NT2/D1 (cell line): ENCODE data around the gene SH3PXD2A.

Experiments used
- DNase-seq: peaks from one replicate; pipeline ENCODE4 v3.0.0-alpha.2; 2011; ENCODE audit warnings: low read depth, low spot score
- H3K27me3 ChIP-seq: 2 replicates; pipeline ENCODE4 v1.6.0; 2011; ENCODE audit warnings: mild to moderate bottlenecking; ENCODE audit not compliant: insufficient read length, insufficient read depth
- H3K36me3 ChIP-seq: 2 replicates; pipeline ENCODE4 v1.6.1; 2011; ENCODE audit warnings: mild to moderate bottlenecking, low read length, mixed read lengths; ENCODE audit not compliant: insufficient read depth, insufficient read length
- H3K4me1 ChIP-seq: 2 replicates; pipeline ENCODE4 v1.5.1; 2011; ENCODE audit not compliant: insufficient read depth, insufficient read length
- H3K4me3 ChIP-seq: 2 replicates; pipeline ENCODE4 v1.5.1; 2011; ENCODE audit warnings: low read depth; ENCODE audit not compliant: insufficient read length
- H3K9ac ChIP-seq: 2 replicates; pipeline ENCODE4 v1.6.0; 2011; ENCODE audit warnings: low read depth; ENCODE audit not compliant: insufficient read length
- H3K9me3 ChIP-seq: 2 replicates; pipeline ENCODE4 v1.5.1; 2011; ENCODE audit warnings: mild to moderate bottlenecking, low read length; ENCODE audit not compliant: insufficient read depth
- SUZ12 ChIP-seq: IDR thresholded peaks from 2 replicates; pipeline ENCODE4 v1.6.1; 2011; ENCODE audit not compliant: insufficient read length, insufficient read depth; ENCODE audit errors: extremely low read depth
- YY1 ChIP-seq: IDR thresholded peaks from 2 replicates; pipeline ENCODE4 v1.6.1; 2011; ENCODE audit not compliant: insufficient read length, insufficient read depth
- ZNF274 ChIP-seq: IDR thresholded peaks from 2 replicates; pipeline ENCODE4 v1.6.1; 2011; ENCODE audit warnings: mild to moderate bottlenecking, low read depth, low read length

The SH3PXD2A gene

GRCh38 chr10:103703941-103704919 is 151.1 kb downstream of the SH3PXD2A start:
- Histone ChIP-seq H3K36me3 (peaks cover 2% of the 10 kb centered on the region), H3K27me3 (no peaks in the 10 kb centered on the region), H3K9me3 (no peaks in the 10 kb centered on the region), H3K4me1 (peaks cover 6% of the 10 kb centered on the region), H3K4me3 (no peak overlapping the region), H3K9ac (no peak overlapping the region)
- no peak for DNase-seq
- no peak for TF ChIP-seq SUZ12
- no peak for TF ChIP-seq YY1
- TF ChIP-seq ZNF274, result no peak

- Histone ChIP-seq H3K36me3 (peaks cover 2% of the 10 kb centered on the region), H3K27me3 (no peaks in the 10 kb centered on the region), H3K4me1 (peaks cover 6% of the 10 kb centered on the region), H3K9ac (no peak overlapping the region), H3K9me3 (no peaks in the 10 kb centered on the region), H3K4me3 (no peak overlapping the region)
- no peak for DNase-seq
- TF ChIP-seq YY1, result no peak
- no peak for TF ChIP-seq ZNF274
- no peak for TF ChIP-seq SUZ12
Measured at GRCh38 chr10:103701380-103702222, 153.8 kb downstream of the SH3PXD2A start.

GRCh38 chr10:103700436-103700715 is 155.0 kb downstream of the SH3PXD2A start:
- TF ChIP-seq YY1 (no peak), SUZ12 (no peak), ZNF274 (no peak)
- Histone ChIP-seq H3K9me3 (no peaks in the 10 kb centered on the region), H3K36me3 (peaks cover 2% of the 10 kb centered on the region), H3K27me3 (no peaks in the 10 kb centered on the region), H3K9ac (no peak overlapping the region), H3K4me1 (peaks cover 12% of the 10 kb centered on the region), H3K4me3 (no peak overlapping the region)
- DNase-seq, result no peak

GRCh38 chr10:103699611-103700435 is 155.6 kb downstream of the SH3PXD2A start:
- TF ChIP-seq YY1 (no peak), SUZ12 (no peak), ZNF274 (no peak)
- Histone ChIP-seq H3K4me1 (peaks cover 12% of the 10 kb centered on the region), H3K9ac (no peak overlapping the region), H3K9me3 (no peaks in the 10 kb centered on the region), H3K4me3 (no peak overlapping the region), H3K27me3 (peaks cover 5% of the 10 kb centered on the region), H3K36me3 (peaks cover 2% of the 10 kb centered on the region)
- DNase-seq, result no peak

- peaks cover 2% of the 10 kb centered on the region for H3K36me3 ChIP-seq
- TF ChIP-seq ZNF274 (no peak), YY1 (no peak), SUZ12 (no peak)
- peaks cover 16% of the 10 kb centered on the region for H3K4me1 ChIP-seq
- peaks cover 20% of the 10 kb centered on the region for H3K27me3 ChIP-seq
- H3K9me3 ChIP-seq, result no peaks in the 10 kb centered on the region
- no peak overlapping the region for H3K9ac ChIP-seq
- H3K4me3 ChIP-seq, result no peak overlapping the region
- no peak for DNase-seq
Measured at GRCh38 chr10:103698266-103698665, 157.1 kb downstream of the SH3PXD2A start.

- Histone ChIP-seq H3K9ac (no peak overlapping the region), H3K4me3 (no peak overlapping the region), H3K36me3 (peaks cover 2% of the 10 kb centered on the region), H3K4me1 (peaks cover 16% of the 10 kb centered on the region), H3K9me3 (no peaks in the 10 kb centered on the region), H3K27me3 (peaks cover 23% of the 10 kb centered on the region)
- no peak for DNase-seq
- TF ChIP-seq YY1 (no peak), ZNF274 (no peak), SUZ12 (no peak)
Measured at GRCh38 chr10:103697787-103698186, 157.6 kb downstream of the SH3PXD2A start.
